ENCODE measurements around the gene TUBG2.
"Not testable (repeated sequence)": the region's sequence is repeated elsewhere in the genome, so short reads cannot be mapped to it uniquely, and the experiment has no call there.

The TUBG2 gene

DNA sequence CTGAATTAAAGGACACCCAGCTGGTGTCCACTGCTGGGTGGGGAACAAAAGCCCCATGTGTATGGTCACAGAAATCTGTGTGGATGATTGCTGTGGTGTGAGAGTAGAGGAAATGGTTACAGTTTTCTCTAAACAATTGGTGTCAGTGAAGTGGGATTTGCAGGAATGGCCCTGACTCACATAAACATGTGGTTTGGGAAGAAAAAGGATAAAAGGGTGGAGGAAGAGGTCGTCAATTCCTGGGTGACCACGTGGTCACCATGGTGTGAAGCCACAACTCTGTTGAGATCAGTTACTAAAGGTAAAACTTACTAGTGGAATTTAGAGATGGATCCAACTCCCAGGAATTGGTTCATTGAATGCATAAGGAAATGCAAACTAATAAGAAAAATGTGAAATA lies 3.6 kb upstream of the TUBG2 start:
- DNase-seq, result no peak

DNA sequence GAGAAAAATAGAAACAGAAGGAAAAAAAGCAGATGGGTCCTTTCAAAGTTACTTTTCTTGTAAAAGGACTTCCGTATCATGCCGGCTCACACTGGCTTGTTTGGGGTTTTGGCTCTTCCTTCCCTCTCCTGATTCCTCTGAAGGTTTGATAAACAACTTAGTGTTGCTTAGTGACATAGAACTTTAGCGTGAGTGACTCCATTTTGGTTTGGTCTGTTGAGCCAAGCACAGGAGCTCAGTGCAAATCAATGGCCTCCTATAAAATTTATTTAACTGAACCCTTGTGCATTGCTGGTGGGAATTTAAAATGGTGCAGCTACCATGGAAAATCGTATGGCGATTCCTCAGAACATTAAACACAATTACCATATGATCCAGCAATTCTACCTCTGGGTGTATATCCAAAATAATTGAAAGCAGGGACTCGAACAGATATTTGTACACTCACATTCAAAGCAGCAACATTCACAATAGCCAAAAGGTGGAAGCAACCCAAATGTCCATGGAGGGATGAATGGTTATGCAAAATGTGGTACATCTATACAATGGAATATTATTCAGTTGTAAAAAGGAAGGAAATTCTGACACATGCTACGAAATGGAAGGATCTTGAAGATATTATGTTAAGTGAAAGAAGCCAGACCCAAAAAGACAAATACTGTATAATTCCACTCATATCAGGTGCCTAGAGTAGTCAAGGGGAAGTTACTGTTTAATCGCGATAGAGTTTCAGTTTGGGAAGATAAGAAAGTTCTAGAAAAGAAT lies 1.1 kb upstream of the TUBG2 start:
- DNase-seq, result no peak

DNA sequence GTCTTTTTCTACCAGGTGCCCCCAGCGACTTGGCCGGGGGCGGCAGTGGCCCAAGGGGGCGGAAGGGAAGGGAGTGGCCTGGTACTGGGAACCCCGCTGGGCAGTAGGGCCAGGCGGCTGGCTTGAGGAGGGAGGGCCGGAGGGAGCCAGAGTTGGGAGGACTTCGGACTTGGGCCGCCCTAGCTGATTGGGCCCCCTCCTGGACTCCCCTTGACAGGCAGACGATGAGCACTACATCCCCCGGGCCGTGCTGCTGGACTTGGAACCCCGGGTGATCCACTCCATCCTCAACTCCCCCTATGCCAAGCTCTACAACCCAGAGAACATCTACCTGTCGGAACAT lies 819 bp downstream of the TUBG2 start:
- DNase-seq, result not testable (repeated sequence)

- no peak for DNase-seq
These were observed 1.7 kb downstream of the TUBG2 start for GRCh38 chr17:42660692-42661345.

DNA sequence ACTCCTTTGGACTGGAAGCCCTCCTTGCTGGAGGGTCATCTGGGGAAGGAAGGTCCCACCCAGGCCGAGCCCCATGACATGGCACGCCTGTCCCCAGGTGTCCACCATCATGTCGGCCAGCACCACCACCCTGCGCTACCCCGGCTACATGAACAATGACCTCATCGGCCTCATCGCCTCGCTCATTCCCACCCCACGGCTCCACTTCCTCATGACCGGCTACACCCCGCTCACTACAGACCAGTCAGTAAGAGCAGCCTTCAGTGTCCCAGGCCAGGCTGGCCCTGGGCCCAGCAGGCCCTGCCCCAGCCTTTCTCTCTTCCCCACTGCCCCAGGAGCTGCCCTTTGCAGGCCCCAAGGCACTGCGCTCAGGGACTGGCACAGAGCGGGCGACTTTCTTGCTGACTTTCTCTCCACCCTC lies 6.5 kb downstream of the TUBG2 start:
- DNase-seq, result no peak

DNA sequence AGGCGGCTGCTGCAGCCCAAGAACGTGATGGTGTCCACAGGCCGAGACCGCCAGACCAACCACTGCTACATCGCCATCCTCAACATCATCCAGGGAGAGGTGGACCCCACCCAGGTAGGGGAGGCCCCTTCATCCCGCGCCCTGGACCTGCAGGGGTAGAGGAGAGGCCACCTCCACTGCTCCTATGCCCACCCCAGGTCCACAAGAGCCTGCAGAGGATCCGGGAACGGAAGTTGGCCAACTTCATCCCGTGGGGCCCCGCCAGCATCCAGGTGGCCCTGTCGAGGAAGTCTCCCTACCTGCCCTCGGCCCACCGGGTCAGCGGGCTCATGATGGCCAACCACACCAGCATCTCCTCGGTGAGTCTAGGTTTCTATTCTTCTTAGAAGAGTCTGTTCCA lies 7.0 kb downstream of the TUBG2 start:
- DNase-seq, result not testable (repeated sequence)

GRCh38 chr17:42667088-42667951 lies 8.2 kb downstream of the TUBG2 start:
- DNase-seq, result no peak

DNA sequence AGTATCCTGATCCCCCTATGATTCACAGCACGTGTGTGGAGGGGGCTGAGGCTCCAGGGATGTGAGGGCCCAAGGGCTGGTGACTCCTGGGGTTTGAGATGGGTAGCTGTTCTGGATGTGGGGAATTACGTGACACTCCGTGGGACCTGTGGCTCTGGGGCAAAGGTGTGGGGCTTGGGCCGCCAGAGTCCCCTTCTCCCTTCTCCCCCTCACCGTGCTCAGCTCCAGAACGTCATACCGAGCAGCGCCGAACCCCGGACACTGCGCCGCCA lies 10.6 kb downstream of the TUBG2 start:
- DNase-seq, result no peak

- DNase-seq, result peak; percentile 60
These were observed 11.1 kb downstream of the TUBG2 start for GRCh38 chr17:42669977-42670788.

DNA sequence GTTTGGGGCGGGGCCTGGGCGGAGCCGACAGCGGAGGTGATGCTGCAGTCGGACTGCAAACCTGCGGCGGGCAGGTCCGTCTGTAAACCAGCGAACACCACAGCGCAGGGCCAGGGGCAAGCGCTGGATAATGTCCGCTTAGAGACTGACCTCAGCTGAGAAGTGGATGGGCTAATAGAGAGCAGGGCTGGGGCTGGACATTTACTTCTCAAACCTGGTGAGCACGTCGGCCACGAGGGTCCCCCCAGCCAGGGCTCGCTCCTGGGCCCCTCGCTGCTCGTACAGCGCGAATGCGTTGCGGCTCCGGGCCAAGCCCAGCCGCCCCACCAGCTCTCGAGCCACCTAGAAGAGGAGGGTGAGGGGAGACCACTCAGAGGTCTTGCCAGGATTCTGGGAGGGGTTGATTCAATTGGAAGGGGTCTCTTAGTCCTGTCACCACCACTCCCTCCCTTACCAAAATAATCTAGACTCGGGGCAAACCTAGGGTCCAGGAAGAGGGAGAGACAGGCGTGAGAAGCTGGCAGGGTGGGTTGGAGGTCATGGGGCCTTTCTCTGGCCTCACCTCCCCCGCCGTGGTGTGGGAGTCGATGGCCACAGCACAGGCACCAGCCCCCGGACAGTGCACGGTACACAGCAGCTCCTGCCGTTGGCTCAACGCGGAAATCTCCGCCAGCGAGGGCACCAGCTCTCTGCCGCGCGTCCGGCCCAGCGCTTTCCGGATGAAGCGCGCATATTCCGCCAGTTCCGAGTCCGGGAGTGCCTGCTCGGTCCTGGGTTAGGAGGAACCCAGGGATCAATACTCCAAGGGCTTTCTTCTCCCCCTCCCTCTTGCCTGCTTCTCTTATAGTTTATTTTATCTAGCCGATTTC lies 11.9 kb downstream of the TUBG2 start:
- DNase-seq, result no peak

DNA sequence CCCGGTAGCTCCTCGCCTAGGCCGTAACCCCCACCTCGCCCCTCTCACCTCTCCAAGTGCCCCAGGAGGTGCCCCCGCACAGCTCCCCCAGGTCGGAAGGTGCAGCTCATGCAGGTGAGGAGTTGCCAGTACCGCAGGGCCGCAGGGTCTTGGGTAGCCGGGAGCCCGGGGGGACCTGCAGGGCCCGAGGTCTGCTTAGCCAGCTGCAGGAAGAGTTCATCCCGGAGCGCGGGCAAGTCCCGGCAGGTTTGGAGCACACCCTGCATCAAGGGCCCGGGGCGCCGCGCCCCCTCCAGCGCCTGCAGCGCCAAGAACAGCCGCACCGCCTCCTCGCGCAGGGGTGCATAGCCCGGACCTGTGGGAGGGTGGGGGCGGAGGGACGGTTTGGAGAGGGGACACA lies 13.0 kb downstream of the TUBG2 start:
- DNase-seq, result no peak

GRCh38 chr17:42673266-42673884 lies 14.3 kb downstream of the TUBG2 start:
- no peak for DNase-seq

DNA sequence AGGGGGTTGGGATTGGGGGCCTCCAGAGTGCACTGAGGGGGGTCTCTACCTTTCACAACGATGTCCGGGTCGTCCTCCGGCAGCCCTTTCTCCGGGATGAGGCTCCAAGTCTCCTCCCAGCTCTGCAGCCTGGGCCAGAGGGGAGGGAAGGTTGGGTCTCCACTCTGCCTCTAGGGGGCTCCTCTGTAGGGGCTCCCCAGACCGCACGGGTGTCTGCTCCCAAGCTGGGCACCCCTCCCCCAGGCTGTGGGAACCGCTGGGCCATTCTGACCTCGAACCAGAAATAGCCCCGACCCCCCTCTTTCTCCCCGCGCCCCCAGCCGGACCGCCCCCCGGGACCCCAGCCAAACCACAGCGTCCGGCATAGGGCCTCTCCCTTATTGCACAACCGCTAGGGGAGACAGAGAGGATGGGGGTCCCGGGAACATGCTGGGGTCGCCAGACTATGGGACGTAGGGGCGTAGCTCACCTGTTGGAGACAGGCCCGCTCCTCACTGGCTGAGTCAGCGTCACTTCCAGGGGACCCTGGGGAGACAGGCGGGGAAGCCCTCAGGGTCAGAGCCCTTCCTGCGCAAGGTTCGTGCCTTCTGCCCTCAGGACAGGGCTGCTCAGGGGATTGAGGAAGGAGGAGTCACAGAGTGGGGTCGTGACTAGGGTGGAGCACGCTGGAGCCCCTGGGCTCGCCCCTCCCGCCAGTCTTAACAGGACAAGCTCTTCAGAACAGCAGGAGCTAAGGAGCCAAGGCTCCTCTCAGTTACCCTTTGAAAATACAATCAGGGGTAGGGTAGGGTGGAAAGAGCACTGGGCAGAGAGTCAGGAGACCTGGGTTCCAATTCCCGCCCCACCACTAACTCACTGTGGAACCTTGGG lies 15.0 kb downstream of the TUBG2 start:
- DNase-seq, result no peak

- DNase-seq, result no peak
These were observed 15.8 kb downstream of the TUBG2 start for GRCh38 chr17:42674755-42675347.

GRCh38 chr17:42675348-42675964 lies 16.4 kb downstream of the TUBG2 start:
- DNase-seq, result no peak

DNA sequence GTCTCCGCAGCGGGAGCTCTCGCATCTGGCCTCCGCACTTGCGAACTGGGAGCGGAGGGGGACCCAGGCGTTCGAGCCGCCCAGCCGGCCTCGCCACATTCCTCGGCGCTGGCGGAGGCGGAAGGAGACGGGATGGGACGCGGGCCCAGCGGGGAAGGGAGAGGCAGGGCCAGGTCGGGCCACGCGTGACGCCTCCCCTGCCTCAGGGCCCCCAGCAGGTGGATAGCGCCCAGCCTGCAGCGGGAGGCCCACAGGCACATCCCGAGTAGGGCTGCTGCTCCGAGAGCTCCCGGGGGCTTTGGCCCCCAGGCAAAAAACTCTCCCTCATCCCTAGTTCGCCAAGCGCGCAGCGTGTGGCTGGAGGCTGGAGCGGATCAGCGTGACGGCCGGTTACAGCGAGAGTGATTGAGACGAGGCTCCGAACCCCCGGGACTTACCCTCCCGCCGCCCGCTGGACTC lies 16.9 kb downstream of the TUBG2 start:
- DNase-seq, result no peak

- DNase-seq, result no peak
These were observed 17.4 kb downstream of the TUBG2 start, which contains the start of gene PLEKHH3 for GRCh38 chr17:42676424-42677011. PLEKHH3 (minus strand) TSS chr17:42676994; CDS start chr17:42676563, 431 bp downstream.

GRCh38 chr17:42677012-42677857 lies 18.2 kb downstream of the TUBG2 start:
- peak; percentile 99 for DNase-seq
